GM12872 (cell line): ENCODE measurements around the gene CCR1.

Experiments used
- CTCF ChIP-seq: IDR thresholded peaks from 3 replicates; pipeline ENCODE4 v1.5.1; 2011; ENCODE audit warnings: low read depth, mild to moderate bottlenecking, low read length, moderate library complexity; ENCODE audit not compliant: insufficient read depth

CCR1 gene

DNA sequence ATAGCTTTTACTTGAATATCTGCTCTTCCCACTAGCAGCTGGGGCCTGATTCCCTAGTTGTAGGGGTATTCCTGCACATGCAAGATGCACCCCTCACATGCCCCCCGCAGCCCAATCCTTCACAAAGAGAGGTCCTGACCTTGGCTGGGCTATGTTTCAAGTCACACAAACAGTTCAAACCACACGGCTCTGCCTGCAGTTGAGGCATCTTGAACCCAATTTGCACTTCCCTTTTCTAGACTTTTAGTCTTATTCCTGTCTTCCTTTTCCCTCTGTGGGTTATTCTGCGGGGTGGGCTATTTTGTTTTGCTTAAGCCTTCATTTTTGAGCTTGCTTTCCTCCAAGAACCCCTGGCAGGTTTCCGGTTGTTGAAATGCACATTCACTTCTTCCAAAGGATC is 13.3 kb upstream of the CCR1 start:
- no peak for TF ChIP-seq CTCF

DNA sequence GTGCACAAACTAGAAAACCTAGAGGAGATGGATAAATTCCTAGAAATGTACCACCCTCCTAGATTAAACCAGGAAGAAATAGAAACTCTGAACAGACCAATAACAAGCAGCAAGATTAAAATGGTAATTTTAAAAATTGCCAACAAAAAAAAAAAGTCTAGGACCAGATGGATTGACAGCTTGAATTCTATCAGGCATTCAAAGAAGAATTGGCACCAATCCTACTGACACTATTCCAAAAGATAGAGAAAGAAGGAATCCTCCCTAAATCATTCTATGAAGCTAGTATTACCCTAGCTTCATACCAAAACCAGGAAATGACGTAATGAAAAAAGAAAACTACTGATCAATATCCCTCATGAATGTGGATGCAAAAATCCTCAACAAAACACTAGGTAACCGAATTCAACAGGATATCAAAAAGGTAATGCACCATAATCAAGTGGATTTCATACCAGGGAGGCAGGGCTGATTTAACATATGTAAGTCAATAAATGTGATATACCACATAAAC is 10.1 kb upstream of the CCR1 start:
- no peak for TF ChIP-seq CTCF

GRCh38 chr3:46215810-46216414 is 7.8 kb upstream of the CCR1 start:
- no peak for TF ChIP-seq CTCF

DNA sequence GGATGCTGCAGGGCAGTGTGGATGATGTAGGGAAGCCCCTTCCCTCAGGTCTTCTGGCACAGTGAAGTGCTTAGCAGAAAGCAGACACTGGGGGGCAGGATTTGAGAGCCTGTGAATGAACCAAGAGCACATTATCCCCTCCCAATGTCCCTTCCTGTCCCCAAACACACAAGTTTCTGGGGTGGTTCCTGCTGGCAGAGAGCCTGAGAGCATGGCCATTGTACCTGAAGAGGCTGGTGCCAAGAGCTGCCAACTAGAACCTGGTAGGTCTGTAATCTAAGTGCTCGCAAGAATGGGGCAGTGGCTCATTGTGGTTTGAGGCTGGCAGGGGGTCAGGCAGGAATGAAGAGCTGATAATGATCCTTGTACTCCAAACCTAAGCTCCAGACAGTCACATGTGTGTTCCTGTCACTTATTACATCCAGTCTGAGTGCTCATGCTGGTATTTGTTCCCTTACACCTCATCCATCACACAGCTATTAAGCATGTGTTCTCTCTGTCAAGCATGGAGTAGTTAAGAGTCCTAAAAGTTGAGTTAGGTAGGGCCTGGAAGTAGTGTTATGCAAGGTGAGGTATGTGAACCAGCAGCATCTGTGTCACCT is 6.7 kb upstream of the CCR1 start:
- peak; percentile 81 for TF ChIP-seq CTCF

DNA sequence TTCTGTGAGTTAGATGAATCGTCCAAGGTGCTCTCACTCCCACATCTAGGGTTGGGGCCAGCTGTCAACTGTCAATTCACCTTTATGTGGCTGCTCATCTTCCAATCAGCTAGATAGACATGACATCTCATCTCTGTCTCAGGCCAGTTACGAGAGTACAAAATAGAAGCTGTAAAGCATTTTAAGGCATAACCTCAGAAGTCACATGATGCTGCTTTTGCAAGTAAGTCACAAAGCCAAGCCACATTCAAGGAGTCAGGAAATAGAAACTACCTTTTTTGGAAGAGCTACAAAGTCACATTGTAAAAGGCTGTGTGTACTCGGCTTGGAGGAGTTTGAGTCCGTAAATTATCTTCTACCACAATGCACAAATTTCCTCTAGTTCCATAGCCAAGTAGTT is 5.1 kb upstream of the CCR1 start:
- TF ChIP-seq CTCF = no peak

DNA sequence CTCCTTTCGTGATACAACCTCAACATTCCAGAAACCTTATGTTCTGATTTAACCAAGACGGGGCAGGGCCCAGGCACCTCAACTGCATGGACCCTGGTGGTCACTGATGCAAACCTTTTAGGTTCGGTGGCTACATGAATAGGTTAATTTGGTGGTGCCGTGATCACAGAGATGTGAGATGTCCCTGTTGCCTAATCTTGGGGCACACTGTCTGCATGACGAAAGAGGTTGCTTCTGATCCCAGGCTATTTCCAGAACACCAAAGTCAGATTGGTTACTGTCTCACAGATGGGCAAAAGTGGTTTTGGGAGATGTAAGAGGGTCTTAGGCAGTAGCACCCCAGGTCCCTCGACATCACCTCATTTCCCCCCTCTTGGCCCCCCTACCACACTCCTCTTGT is 4.0 kb upstream of the CCR1 start:
- no peak for TF ChIP-seq CTCF

DNA sequence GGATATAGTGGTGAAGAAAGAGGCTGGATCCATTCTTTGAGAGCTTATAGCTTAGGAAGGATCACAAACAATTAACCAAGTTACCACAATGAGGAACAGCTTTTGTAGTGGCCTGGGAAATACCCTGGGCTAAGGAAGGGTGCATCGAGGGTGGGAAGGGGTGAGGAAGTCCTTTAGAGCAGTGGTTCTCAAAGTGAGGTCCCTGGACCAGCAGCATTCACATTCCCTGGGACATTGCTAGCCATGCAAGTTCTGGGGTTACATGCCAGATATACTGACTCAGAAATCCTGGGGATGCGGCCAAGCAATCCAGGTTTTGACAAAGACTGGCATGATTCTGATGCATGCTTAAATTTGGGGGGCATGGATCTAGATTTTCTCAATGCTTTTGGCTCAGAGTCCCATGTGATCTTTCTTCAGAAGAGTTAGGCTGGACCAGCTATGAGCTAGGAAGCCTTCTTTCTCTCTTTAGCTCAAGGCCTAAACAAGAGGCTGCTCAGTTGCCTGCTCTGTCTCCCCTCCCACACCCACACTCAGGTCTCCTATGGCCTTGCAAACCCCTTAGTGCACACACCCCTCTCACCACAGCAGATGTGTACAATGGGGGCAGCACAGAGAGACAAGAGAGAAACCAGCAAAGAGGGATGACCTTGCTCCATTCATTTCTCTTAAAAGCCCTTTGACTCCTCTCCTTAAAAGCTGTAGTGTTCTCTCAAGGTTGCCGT is 1.8 kb upstream of the CCR1 start:
- no peak for TF ChIP-seq CTCF
